ENCODE measurements around the gene STBD1. TPM values are rescaled to one million over a fixed set of nuclear protein-coding genes. Genes with fewer than 3 reads are reported as not detected.

The STBD1 gene
- total and polyA plus RNA-seq, 9 of the 15 experiments (the other 6 are each of a cell fraction or from before 2014, with no cell fraction given), result 0.08 to 0.64 (median 0.27) TPM; not detected in 2

DNA sequence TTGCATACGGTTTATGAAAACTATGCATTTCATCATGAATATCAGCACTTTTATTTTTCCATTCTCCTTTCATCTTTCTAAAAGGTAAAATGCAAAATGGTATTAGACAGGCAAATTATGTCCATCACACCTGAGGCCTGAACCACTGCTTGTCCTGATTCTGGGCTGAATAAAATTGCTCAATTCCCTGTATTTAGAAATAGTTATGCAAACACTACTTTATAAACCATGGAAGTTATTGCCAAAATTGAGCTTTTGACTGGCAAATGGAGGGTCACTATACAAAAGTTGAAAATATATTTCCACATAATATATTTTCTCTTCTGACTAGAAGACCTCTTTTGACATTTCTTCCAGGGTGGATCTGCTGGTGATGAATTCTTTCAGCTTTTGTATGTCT is 34.0 kb upstream of the STBD1 start:
- DNase-seq (ENCODE audit: extremely low read depth in 1 of 4, low spot score in 3 of 4) (no peak), FAIRE-seq (no peak), ATAC-seq (no peak)
- Histone ChIP-seq H3K4me2 (ENCODE audit: insufficient read depth, low read length) (no peak overlapping the region), H3K4me1 (replicated peaks in 1 of 2; ENCODE audit: control insufficient read depth in 2 of 2, insufficient read depth in 2 of 2, low read length in 2 of 2) (no peaks in the 10 kb centered on the region; a peak in 1 of 5 replicates), H3K9ac (ENCODE audit: insufficient read depth in 1 of 2, low read depth in 2 of 2, low read length in 2 of 2) (no peak overlapping the region), H3K36me3 (ENCODE audit: control insufficient read depth, insufficient read depth, low read length) (no peaks in the 10 kb centered on the region; the same call in 2 of the 3 replicates), H3K9me1 (ENCODE audit: control insufficient read depth, insufficient read depth, low read length) (no peaks in the 10 kb centered on the region), H3K4me3 (no peak overlapping the region), H3K79me2 (ENCODE audit: control insufficient read depth, insufficient read depth, low read length) (no peaks in the 10 kb centered on the region), H3K27ac (ENCODE audit: extremely low read depth, low read depth, low read length) (no peak overlapping the region), H4K20me1 (replicated peaks; ENCODE audit: control insufficient read depth, insufficient read depth, low read length) (no peaks in the 10 kb centered on the region), H3K27me3 (ENCODE audit: control insufficient read depth in 2 of 2, insufficient read depth in 2 of 2, low read length in 2 of 2) (no peaks in the 10 kb centered on the region), H2AFZ (ENCODE audit: low read depth, low read length) (no peak overlapping the region), H3K9me3 (replicated peaks; ENCODE audit: control insufficient read depth, insufficient read depth, low read depth, low read length) (no peaks in the 10 kb centered on the region)
- ChIA-PET POLR2A (no interaction called here), CTCF (ENCODE audit: low intra/inter-chr PET ratio) (no interaction called here)
- in situ Hi-C loops (cut with MboI), result no loop called here
- BruUV-seq (replicated peaks), result no TSS peak
- intact Hi-C loops (cut with micrococcal nuclease), result no loop called here
- TF ChIP-seq, protein P1, sequence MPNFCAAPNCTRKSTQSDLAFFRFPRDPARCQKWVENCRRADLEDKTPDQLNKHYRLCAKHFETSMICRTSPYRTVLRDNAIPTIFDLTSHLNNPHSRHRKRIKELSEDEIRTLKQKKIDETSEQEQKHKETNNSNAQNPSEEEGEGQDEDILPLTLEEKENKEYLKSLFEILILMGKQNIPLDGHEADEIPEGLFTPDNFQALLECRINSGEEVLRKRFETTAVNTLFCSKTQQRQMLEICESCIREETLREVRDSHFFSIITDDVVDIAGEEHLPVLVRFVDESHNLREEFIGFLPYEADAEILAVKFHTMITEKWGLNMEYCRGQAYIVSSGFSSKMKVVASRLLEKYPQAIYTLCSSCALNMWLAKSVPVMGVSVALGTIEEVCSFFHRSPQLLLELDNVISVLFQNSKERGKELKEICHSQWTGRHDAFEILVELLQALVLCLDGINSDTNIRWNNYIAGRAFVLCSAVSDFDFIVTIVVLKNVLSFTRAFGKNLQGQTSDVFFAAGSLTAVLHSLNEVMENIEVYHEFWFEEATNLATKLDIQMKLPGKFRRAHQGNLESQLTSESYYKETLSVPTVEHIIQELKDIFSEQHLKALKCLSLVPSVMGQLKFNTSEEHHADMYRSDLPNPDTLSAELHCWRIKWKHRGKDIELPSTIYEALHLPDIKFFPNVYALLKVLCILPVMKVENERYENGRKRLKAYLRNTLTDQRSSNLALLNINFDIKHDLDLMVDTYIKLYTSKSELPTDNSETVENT (CRISPR knock-in tag; IDR thresholded peaks at IDR 0.05), result no peak
- TF ChIP-seq GATAD2B (IDR thresholded peaks at IDR 0.05; ENCODE audit: borderline replicate concordance), result no peak
- TF ChIP-seq, protein P2, sequence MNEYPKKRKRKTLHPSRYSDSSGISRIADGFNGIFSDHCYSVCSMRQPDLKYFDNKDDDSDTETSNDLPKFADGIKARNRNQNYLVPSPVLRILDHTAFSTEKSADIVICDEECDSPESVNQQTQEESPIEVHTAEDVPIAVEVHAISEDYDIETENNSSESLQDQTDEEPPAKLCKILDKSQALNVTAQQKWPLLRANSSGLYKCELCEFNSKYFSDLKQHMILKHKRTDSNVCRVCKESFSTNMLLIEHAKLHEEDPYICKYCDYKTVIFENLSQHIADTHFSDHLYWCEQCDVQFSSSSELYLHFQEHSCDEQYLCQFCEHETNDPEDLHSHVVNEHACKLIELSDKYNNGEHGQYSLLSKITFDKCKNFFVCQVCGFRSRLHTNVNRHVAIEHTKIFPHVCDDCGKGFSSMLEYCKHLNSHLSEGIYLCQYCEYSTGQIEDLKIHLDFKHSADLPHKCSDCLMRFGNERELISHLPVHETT (CRISPR knock-in tag; conservative IDR thresholded peaks at IDR 0.05 in 1 of 2, IDR thresholded peaks at IDR 0.05 in 1 of 2), result no peak
- no peak for TF ChIP-seq ZNF668 (CRISPR knock-in tag; IDR thresholded peaks at IDR 0.05)
- TF ChIP-seq SMAD3 (CRISPR knock-in tag; conservative IDR thresholded peaks at IDR 0.05), result no peak
- no peak for TF ChIP-seq MIER1 (IDR thresholded peaks at IDR 0.05; ENCODE audit: low read depth)
- 38% methylated on average over 1 of the region's 1 CpG for WGBS (ENCODE audit: insufficient coverage, low coverage, missing lambda C conversion rate)
